HEK293T (cell line): ENCODE measurements around the gene PFKL.

Experiments
- ARNT ChIP-seq: fragments of 450-650 bp; IDR thresholded peaks from 2 replicates; pipeline ENCODE4 v1.6.1; 2017; ENCODE audit warnings: mild to moderate bottlenecking
- BHLHE40 ChIP-seq: fragments of 450-650 bp; IDR thresholded peaks from 2 replicates; pipeline ENCODE4 v1.6.1; 2016; ENCODE audit warnings: mild to moderate bottlenecking, moderate library complexity, borderline replicate concordance
- CTBP1 ChIP-seq: fragments of 450-650 bp; IDR thresholded peaks from 2 replicates; pipeline ENCODE4 v1.6.1; 2016; ENCODE audit warnings: borderline replicate concordance
- FOXA1 ChIP-seq: fragments of 450-650 bp; IDR thresholded peaks from 2 replicates; pipeline ENCODE4 v1.6.1; 2016; ENCODE audit warnings: mild to moderate bottlenecking
- FOXK2 ChIP-seq: fragments of 450-650 bp; IDR thresholded peaks from 2 replicates; pipeline ENCODE4 v1.6.1; 2016; ENCODE audit warnings: mild to moderate bottlenecking
- FOXM1 ChIP-seq: fragments of 450-650 bp; IDR thresholded peaks from 2 replicates; pipeline ENCODE4 v1.6.1; 2017; ENCODE audit warnings: mild to moderate bottlenecking, borderline replicate concordance
- HDGF ChIP-seq: fragments of 450-650 bp; IDR thresholded peaks from 2 replicates; pipeline ENCODE4 v1.6.1; 2017; ENCODE audit warnings: antibody characterized with exemption, borderline replicate concordance
- NFRKB ChIP-seq: fragments of 450-650 bp; IDR thresholded peaks from 2 replicates; pipeline ENCODE4 v1.6.1; 2016; ENCODE audit warnings: mild to moderate bottlenecking, moderate library complexity
- SP1 ChIP-seq: fragments of 450-650 bp; IDR thresholded peaks from 2 replicates; pipeline ENCODE4 v1.6.1; 2017
- SUZ12 ChIP-seq: fragments of 450-650 bp; IDR thresholded peaks from 2 replicates; pipeline ENCODE4 v1.6.1; 2016; ENCODE audit warnings: mild to moderate bottlenecking
- ZNF384 ChIP-seq: fragments of 450-650 bp; IDR thresholded peaks from 2 replicates; pipeline ENCODE4 v1.6.1; 2016
- TF ChIP-seq, protein P1 (sequence below): fragments of 450-650 bp; IDR thresholded peaks from 2 replicates; pipeline ENCODE4 v1.6.1; 2016

DNA sequence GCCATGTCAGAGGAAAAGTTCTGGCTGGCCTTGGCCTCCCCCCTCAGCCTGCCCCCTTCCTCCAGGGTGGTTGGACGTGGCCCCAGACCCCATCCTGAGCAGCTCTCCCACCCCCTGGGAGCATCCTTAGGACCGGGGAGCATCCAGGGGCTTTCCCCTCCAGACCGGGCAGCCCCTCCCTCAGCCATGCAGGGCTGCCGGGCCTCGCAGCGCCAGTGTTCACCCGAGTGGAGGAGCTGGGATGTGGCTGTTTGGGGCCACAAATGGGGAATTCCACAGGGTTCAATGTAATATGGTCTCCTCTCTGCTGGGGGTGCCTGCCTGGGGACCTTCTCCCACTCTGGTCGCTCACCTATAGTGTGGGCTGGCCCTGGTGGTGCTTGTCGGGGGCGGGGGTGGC, 4.2 kb upstream of the PFKL start:
- TF ChIP-seq SP1: no peak
- no peak for TF ChIP-seq CTBP1
- no peak for TF ChIP-seq NFRKB
- no peak for TF ChIP-seq SUZ12
- no peak for TF ChIP-seq FOXK2
- TF ChIP-seq ZNF384: no peak
- TF ChIP-seq HDGF: no peak
- no peak for TF ChIP-seq FOXA1
- TF ChIP-seq, protein P1, sequence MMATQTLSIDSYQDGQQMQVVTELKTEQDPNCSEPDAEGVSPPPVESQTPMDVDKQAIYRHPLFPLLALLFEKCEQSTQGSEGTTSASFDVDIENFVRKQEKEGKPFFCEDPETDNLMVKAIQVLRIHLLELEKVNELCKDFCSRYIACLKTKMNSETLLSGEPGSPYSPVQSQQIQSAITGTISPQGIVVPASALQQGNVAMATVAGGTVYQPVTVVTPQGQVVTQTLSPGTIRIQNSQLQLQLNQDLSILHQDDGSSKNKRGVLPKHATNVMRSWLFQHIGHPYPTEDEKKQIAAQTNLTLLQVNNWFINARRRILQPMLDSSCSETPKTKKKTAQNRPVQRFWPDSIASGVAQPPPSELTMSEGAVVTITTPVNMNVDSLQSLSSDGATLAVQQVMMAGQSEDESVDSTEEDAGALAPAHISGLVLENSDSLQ: no peak
- no peak for TF ChIP-seq FOXM1
- TF ChIP-seq ARNT: no peak
- TF ChIP-seq BHLHE40: no peak
